Measurements from ENCODE around the gene ZDHHC9. TPM values are rescaled to one million over a fixed set of nuclear protein-coding genes. Genes with fewer than 3 reads are reported as not detected.

Gene ZDHHC9
- total RNA-seq: 28.2 and 41.0 TPM in 2 replicates

GRCh38 chrX:129843459-129844306, at the start of gene ZDHHC9:
TSS of gene ZDHHC9 (minus strand) at chrX:129843886. CDS start at chrX:129841945, 1,941 bp downstream.

GRCh38 chrX:129779747-129780146, 63.9 kb downstream of the ZDHHC9 start, which contains the start of gene SASH3:
TSS of gene SASH3 (plus strand) at chrX:129779949. CDS start at chrX:129780098, 149 bp downstream.

Other genes with a start within 250 kb of the ZDHHC9 start
- gene APLN, start 188.9 kb downstream of the ZDHHC9 start, total RNA-seq: 9.0 and 19.0 TPM in 2 replicates
- 5.7 and 13.9 TPM in 2 replicates for gene XPNPEP2, start 104.9 kb downstream of the ZDHHC9 start, total RNA-seq
- gene SASH3, start 63.9 kb downstream of the ZDHHC9 start, total RNA-seq: not detected in 2 replicates
- 9.9 and 22.5 TPM in 2 replicates for gene UTP14A, start 62.3 kb upstream of the ZDHHC9 start, total RNA-seq
- gene BCORL1, start 138.7 kb upstream of the ZDHHC9 start, total RNA-seq: 3.9 and 8.0 TPM in 2 replicates

Measured in pericardium fibroblast (primary cell).